Stomach smooth muscle (tissue), 2 donors: ENCODE data around the gene ABHD12B.

Source experiments
- H3K27ac ChIP-seq: one replicate; pipeline ENCODE4 v1.7.0; 2013; ENCODE audit warnings: mild to moderate bottlenecking, low read length, inconsistent platforms
- H3K27me3 ChIP-seq, 2 donors: one replicate each; pipeline ENCODE4 v1.7.0; 2013; ENCODE audit warnings: low read length in 2 of 2; ENCODE audit not compliant: insufficient read depth in 2 of 2, control insufficient read depth in 1 of 2
- H3K36me3 ChIP-seq, 2 donors: one replicate each; pipeline ENCODE4 v1.7.0; 2013; ENCODE audit warnings: low read length in 2 of 2; ENCODE audit not compliant: control insufficient read depth in 2 of 2, insufficient read depth in 2 of 2
- H3K4me1 ChIP-seq: one replicate; pipeline ENCODE4 v1.7.0; 2013; ENCODE audit warnings: low read length; ENCODE audit not compliant: control insufficient read depth, insufficient read depth
- H3K4me3 ChIP-seq, 2 donors: one replicate each; pipeline ENCODE4 v1.7.0; 2013; ENCODE audit warnings: low read length in 2 of 2
- H3K9ac ChIP-seq, 2 donors: one replicate each; pipeline ENCODE4 v1.7.0; 2013; ENCODE audit warnings: low read length in 2 of 2, mild to moderate bottlenecking in 1 of 2
- H3K9me3 ChIP-seq, 2 donors: one replicate each; pipeline ENCODE4 v1.7.0; 2013; ENCODE audit warnings: low read length in 2 of 2; ENCODE audit not compliant: control insufficient read depth in 2 of 2
- donor health status: healthy.
- donor health status: Pancreatic carcinoma.

ABHD12B gene

GRCh38 chr14:50947446-50947845 lies 75.6 kb downstream of the ABHD12B start:
- Histone ChIP-seq H3K27ac (no peak overlapping the region), H3K4me3 (no peak overlapping the region), H3K27me3 (peaks cover 0 to 3% of the 10 kb centered on the region in 2 donors), H3K36me3 (no peaks in the 10 kb centered on the region), H3K9me3 (no peaks in the 10 kb centered on the region), H3K9ac (no peak overlapping the region), H3K4me1 (peaks cover 13% of the 10 kb centered on the region)

GRCh38 chr14:50948205-50948604 lies 76.4 kb downstream of the ABHD12B start:
- no peaks in the 10 kb centered on the region for H3K36me3 ChIP-seq
- H3K4me1 ChIP-seq = peaks cover 11% of the 10 kb centered on the region
- no peak overlapping the region for H3K27ac ChIP-seq
- no peak overlapping the region for H3K4me3 ChIP-seq
- no peaks in the 10 kb centered on the region for H3K9me3 ChIP-seq
- H3K27me3 ChIP-seq = peaks cover 0 to 2% of the 10 kb centered on the region in 2 donors
- no peak overlapping the region for H3K9ac ChIP-seq

GRCh38 chr14:50951032-50951431 lies 79.2 kb downstream of the ABHD12B start:
- Histone ChIP-seq H3K4me1 (peaks cover 3% of the 10 kb centered on the region), H3K36me3 (no peaks in the 10 kb centered on the region), H3K27me3 (no peaks in the 10 kb centered on the region)

GRCh38 chr14:50953502-50953901 lies 81.6 kb downstream of the ABHD12B start:
- Histone ChIP-seq H3K36me3 (no peaks in the 10 kb centered on the region), H3K27ac (no peak overlapping the region), H3K27me3 (no peaks in the 10 kb centered on the region), H3K9me3 (no peaks in the 10 kb centered on the region), H3K9ac (no peak overlapping the region), H3K4me3 (no peak overlapping the region), H3K4me1 (peaks cover 3% of the 10 kb centered on the region)

More at GRCh38 chr14:50951032-50951431, 79.2 kb downstream of the ABHD12B start:
- Histone ChIP-seq H3K4me3 (no peak overlapping the region), H3K9ac (no peak overlapping the region), H3K9me3 (no peaks in the 10 kb centered on the region), H3K27ac (no peak overlapping the region)
